Ascending aorta (tissue), 2 donors: Measurements from ENCODE around the gene FILIP1L. TPM values are rescaled to one million over a fixed set of nuclear protein-coding genes. Genes with fewer than 3 reads are reported as not detected.

Experiments used
- DNase-seq, 2 donors: peaks; one replicate each; pipeline ENCODE4 v3.0.0-alpha.2; 2019; ENCODE audit warnings: low spot score in 2 of 2
- H3K27ac ChIP-seq, 2 donors: fragments of 200-600 bp; sonication (generic); one replicate each; pipeline ENCODE4 v1.5.1; 2016 to 2017; ENCODE audit warnings: mild to moderate bottlenecking in 1 of 2
- H3K27me3 ChIP-seq: fragments of 200-600 bp; sonication (generic); one replicate; pipeline ENCODE4 v1.5.1; 2017
- H3K36me3 ChIP-seq, 2 donors: fragments of 200-600 bp; sonication (generic); one replicate each; pipeline ENCODE4 v1.5.1; 2016
- H3K4me1 ChIP-seq, 2 donors: fragments of 200-600 bp; sonication (generic); one replicate each; pipeline ENCODE4 v1.5.1; 2016 to 2017; ENCODE audit warnings: mild to moderate bottlenecking in 1 of 2
- H3K4me3 ChIP-seq, 2 donors: fragments of 200-600 bp; sonication (generic); one replicate each; pipeline ENCODE4 v1.5.1; 2016 to 2017; ENCODE audit warnings: mild to moderate bottlenecking in 1 of 2
- H3K9me3 ChIP-seq, 2 donors: fragments of 200-600 bp; sonication (generic); one replicate each; pipeline ENCODE4 v1.5.1; 2016
- intact Hi-C: fragments of 100-400 bp; cut with DNase I; formaldehyde crosslinking; loops from one replicate; pipeline ENCODE4 v1.15.1; 2023
- total RNA-seq: library from RNA; depleted of rRNA; stranded (reverse); fragments of >200 nt; gene quantifications from one replicate; pipeline ENCODE4 v1.1.0, GENCODE V29; 2016
- TF ChIP-seq, protein P1 (sequence below), 3 experiments: fragments of 200-600 bp in 2 of 3; fragments of 450-650 bp in 1 of 3; sonication (generic) in 2 of 3; IDR thresholded peaks; one replicate each; pipeline ENCODE4 v1.5.1; 2016 to 2019; ENCODE audit warnings: antibody characterized with exemption in 3 of 3, mild to moderate bottlenecking in 1 of 3, moderate library complexity in 1 of 3

FILIP1L gene
- total RNA-seq, 1 donor from 2014 or later = 106 TPM

GRCh38 chr3:100090669-100091005 lies 23.7 kb downstream of the FILIP1L start:
- TF ChIP-seq, protein P1, sequence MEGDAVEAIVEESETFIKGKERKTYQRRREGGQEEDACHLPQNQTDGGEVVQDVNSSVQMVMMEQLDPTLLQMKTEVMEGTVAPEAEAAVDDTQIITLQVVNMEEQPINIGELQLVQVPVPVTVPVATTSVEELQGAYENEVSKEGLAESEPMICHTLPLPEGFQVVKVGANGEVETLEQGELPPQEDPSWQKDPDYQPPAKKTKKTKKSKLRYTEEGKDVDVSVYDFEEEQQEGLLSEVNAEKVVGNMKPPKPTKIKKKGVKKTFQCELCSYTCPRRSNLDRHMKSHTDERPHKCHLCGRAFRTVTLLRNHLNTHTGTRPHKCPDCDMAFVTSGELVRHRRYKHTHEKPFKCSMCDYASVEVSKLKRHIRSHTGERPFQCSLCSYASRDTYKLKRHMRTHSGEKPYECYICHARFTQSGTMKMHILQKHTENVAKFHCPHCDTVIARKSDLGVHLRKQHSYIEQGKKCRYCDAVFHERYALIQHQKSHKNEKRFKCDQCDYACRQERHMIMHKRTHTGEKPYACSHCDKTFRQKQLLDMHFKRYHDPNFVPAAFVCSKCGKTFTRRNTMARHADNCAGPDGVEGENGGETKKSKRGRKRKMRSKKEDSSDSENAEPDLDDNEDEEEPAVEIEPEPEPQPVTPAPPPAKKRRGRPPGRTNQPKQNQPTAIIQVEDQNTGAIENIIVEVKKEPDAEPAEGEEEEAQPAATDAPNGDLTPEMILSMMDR (IDR thresholded peaks at IDR 0.05) = peak in 2 of 3 experiments; percentile 1 to 3
- no peak overlapping the region for H3K27ac ChIP-seq
- no peaks in the 10 kb centered on the region for H3K36me3 ChIP-seq
- intact Hi-C loops = no loop called here
- no peak for DNase-seq
- H3K27me3 ChIP-seq = no peaks in the 10 kb centered on the region
- H3K9me3 ChIP-seq = no peaks in the 10 kb centered on the region
- H3K4me1 ChIP-seq = peaks cover 0 to 20% of the 10 kb centered on the region in 2 donors
- H3K4me3 ChIP-seq = no peak overlapping the region

DNA sequence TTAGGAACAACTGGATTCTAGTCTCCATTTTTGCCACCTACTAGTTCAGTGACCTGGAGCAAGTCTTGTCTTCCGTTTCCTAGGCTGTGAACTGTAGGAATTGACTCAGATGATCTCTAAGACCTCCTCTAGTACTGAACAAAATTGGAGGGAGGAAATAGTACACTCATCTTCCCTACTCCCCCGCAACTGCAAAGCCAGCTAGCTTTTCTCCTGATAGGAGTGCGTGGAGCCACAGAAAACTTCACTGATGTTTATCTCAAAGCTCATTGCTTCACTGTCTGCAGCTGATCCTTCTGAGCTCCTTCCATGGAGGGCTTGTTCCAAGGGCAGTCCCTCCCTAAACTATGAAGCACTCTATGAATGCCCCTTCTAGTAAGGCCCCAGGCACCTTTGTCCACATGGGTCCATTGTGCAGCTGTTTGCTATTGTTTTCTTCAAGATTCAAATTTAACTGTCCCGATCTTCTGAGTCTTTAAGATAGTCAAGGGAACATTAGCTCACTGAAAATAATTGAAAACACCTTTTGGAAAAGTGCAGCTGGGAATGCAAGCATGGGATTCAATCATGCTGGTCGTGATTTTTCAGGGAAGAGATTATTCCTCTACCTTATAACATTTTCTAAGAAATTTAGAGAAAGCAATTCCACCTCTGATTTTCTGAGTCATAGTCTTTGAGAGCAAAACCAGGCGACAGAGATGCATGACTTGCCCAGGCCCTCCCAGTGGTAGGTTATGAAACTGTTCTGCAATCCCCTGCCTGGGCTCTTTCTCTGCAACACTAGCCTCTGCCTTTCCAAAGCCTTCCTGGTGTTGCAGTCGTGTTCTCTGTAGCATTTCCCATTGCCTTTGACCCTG lies 24.3 kb downstream of the FILIP1L start:
- Histone ChIP-seq H3K9me3 (no peaks in the 10 kb centered on the region), H3K4me1 (peaks cover 0 to 20% of the 10 kb centered on the region in 2 donors), H3K27me3 (no peaks in the 10 kb centered on the region), H3K36me3 (no peaks in the 10 kb centered on the region), H3K4me3 (no peak overlapping the region), H3K27ac (peak overlapping the region in 1 of 2 donors; percentile 33)
- no peak for DNase-seq
- intact Hi-C loops = loop anchor here (5.0 kb wide), 1 partner anchor 62 kb away; no protein-coding TSS in a partner anchor
- TF ChIP-seq, protein P1 (IDR thresholded peaks at IDR 0.05) = peak; percentile 15 to 31 (median 29)

GRCh38 chr3:100088735-100089368 lies 25.4 kb downstream of the FILIP1L start:
- H3K4me3 ChIP-seq = no peak overlapping the region
- H3K4me1 ChIP-seq = peaks cover 0 to 20% of the 10 kb centered on the region in 2 donors
- intact Hi-C loops = loop anchor here (5.0 kb wide), 1 partner anchor 63 kb away; no protein-coding TSS in a partner anchor
- DNase-seq = no peak
- TF ChIP-seq, protein P1 (IDR thresholded peaks at IDR 0.05) = no peak
- H3K27ac ChIP-seq = peak overlapping the region; percentile 1 to 33
- H3K36me3 ChIP-seq = no peaks in the 10 kb centered on the region
- H3K9me3 ChIP-seq = no peaks in the 10 kb centered on the region
- H3K27me3 ChIP-seq = no peaks in the 10 kb centered on the region

DNA sequence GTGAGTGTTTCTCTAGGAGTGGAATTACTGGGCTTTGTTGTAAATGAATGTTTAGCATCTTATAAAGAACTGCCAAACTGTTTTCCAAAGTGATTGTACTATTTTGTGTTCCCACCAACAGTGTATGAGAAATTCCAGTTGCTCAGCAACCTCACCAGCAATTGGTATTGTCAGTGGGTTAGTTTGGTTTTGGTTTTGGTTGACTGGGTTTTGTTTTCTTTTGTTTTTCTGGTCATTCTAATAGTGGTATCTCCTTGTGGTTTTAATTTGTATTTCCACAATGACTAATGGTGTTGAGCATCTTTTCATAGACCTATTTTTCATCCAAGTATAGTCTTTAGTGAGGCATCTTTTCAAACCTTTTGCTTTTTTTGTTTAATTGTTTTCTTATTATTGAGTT lies 27.1 kb downstream of the FILIP1L start:
- no peaks in the 10 kb centered on the region for H3K36me3 ChIP-seq
- H3K27me3 ChIP-seq = no peaks in the 10 kb centered on the region
- intact Hi-C loops = loop anchor here (5.0 kb wide), 1 partner anchor 65 kb away; no protein-coding TSS in a partner anchor
- H3K4me3 ChIP-seq = no peak overlapping the region
- H3K4me1 ChIP-seq = peaks cover 0 to 20% of the 10 kb centered on the region in 2 donors
- no peaks in the 10 kb centered on the region for H3K9me3 ChIP-seq
- TF ChIP-seq, protein P1 (IDR thresholded peaks at IDR 0.05) = no peak
- no peak for DNase-seq
- peak overlapping the region; percentile 63 to 71 for H3K27ac ChIP-seq

GRCh38 chr3:100086401-100086800 lies 27.9 kb downstream of the FILIP1L start:
- DNase-seq = no peak
- Histone ChIP-seq H3K27ac (peak overlapping the region; percentile 63 to 71), H3K36me3 (no peaks in the 10 kb centered on the region), H3K4me3 (no peak overlapping the region), H3K9me3 (no peaks in the 10 kb centered on the region), H3K27me3 (no peaks in the 10 kb centered on the region), H3K4me1 (peaks cover 0 to 23% of the 10 kb centered on the region in 2 donors)
- TF ChIP-seq, protein P1 (IDR thresholded peaks at IDR 0.05) = no peak
- intact Hi-C loops = loop anchor here (5.0 kb wide), 1 partner anchor 66 kb away; no protein-coding TSS in a partner anchor
